Retinal pigment epithelial cell (primary cell): Measurements from ENCODE around the gene HTR1D.

Source experiments
- DNase-seq: peaks from one replicate; pipeline ENCODE4 v3.0.0-alpha.2; 2010; ENCODE audit warnings: low read depth
- H3K4me3 ChIP-seq: 2 replicates; pipeline ENCODE4 v1.5.1; 2011; ENCODE audit warnings: mild to moderate bottlenecking, low read length, control low read depth, moderate library complexity
- CTCF ChIP-seq: conservative IDR thresholded peaks from 2 replicates; pipeline ENCODE4 v1.5.1; 2011; ENCODE audit warnings: low read depth, low read length, control low read depth, inconsistent platforms

The HTR1D gene

GRCh38 chr1:23148084-23148483 lies 69.2 kb downstream of the HTR1D start:
- no peak for DNase-seq
- TF ChIP-seq CTCF, result no peak
- H3K4me3 ChIP-seq, result no peak overlapping the region
